Dedifferentiated amniotic fluid mesenchymal stem cell (primary cell): Measurements from ENCODE around the gene NRL.

Experiments
- DNase-seq: peaks from one replicate; pipeline ENCODE4 v3.0.0-alpha.2; 2016; ENCODE audit errors: extremely low spot score

Gene NRL

DNA sequence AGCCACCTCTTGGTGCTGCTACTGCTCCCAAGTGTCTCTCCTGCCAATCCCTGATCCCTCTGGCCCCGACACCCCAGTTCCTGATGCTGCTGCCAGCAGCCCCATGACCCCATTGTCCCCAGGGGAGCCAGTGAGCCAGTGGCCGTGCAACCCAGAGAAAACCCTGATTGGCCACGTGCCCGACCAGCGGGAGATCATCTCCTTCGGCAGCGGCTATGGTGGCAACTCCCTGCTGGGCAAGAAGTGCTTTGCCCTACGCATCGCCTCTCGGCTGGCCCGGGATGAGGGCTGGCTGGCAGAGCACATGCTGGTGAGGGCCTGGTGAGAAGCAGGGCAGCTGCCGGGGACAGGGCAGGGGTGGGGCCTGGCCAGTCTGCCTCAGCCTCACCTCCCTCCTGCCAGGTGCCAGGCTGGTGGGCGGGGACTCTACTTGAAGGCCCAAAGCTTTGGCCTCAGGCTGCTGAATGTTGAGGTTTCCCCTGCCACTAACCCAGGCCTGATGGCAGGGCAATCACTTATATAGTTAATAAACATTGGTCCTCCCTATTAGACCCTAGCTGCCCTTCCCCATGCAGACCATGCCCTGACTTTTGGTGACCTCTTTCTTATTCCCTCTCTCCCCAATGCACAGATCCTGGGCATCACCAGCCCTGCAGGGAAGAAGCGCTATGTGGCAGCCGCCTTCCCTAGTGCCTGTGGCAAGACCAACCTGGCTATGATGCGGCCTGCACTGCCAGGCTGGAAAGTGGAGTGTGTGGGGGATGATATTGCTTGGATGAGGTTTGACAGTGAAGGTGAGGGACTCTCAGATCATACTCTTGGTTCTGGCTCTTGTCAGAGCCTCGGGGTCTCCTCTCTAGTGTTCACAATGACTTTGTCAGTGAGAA, 15.6 kb downstream of the NRL start:
- no peak for DNase-seq

DNA sequence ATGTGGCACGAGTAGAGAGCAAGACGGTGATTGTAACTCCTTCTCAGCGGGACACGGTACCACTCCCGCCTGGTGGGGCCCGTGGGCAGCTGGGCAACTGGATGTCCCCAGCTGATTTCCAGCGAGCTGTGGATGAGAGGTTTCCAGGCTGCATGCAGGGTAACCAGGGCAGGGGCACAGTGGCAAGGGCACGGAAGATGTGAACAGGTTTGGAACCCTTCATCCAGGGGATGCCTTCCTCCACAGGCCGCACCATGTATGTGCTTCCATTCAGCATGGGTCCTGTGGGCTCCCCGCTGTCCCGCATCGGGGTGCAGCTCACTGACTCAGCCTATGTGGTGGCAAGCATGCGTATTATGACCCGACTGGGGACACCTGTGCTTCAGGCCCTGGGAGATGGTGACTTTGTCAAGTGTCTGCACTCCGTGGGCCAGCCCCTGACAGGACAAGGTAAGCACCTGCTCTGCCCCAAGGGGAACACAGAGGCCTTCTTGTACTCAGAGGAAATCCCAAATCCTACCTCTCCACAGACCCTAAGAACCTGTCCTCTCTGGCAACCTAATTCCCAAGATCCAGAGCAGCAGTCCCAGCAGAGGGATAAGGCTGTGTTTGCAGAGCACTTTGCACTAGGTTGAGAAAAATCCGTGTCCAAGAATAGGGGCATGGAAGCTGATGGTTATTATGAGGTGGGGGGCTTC, 16.4 kb downstream of the NRL start:
- DNase-seq: no peak

DNA sequence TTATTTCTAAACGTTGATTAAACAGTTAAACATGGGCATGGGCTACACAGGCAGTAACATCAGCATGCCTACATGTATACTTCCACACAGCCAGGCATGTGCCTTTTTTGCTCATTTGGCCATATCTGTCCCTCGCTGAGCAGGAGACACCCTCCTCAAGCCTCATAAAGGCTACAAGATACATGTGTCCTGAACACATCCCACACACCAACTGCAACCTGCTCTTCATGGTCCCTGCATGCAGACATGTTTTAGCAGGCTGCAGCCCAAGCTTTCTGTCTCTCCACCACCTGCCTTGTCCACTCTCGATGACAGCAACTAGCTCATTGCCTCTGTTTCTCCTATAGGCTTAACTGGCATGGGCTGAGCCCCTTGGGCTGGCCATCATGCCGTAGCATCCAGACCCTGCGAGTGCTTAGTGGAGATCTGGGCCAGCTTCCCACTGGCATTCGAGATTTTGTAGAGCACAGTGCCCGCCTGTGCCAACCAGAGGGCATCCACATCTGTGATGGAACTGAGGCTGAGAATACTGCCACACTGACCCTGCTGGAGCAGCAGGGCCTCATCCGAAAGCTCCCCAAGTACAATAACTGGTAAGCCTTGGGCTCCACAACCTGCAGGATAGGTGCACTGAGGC, 18.1 kb downstream of the NRL start:
- DNase-seq: no peak

DNA sequence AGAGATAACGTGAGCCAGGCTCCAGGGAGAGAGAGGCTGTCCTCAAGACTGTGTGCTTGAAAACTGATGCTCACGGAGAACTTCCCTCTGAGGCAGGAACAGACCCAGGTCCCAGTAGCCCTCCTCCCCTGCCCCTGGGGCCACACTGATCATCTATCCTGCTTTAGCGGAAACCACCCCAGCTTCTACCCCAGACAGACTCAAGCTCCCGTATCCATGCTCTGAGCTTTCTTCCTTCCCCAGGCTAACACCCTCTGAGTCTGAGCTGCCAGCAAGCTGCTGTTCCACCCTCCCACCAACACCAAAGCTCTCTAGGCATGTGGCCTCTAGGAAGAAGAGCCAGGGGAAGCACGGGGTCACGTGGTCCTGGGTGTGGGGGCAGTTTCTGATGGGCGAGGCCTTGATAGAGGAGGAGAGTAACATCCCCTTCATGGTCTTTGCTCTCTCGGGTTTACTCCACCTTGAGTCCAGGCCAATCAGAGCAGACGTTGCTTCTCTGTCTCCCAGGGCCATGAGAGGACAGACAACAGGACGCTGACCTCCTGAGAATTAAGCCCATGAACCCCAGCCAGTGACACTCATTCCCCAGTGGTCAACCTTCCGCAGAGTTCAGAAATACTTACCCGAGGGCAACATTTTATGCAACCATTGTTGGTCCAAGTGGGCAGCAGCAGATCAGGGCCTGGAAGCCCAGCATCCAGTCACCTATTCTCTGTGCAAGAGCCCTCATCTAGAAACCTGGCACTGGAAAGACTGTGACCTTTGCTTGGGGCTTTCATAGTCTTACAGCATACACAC, 19.3 kb downstream of the NRL start:
- DNase-seq: peak; percentile 40

DNA sequence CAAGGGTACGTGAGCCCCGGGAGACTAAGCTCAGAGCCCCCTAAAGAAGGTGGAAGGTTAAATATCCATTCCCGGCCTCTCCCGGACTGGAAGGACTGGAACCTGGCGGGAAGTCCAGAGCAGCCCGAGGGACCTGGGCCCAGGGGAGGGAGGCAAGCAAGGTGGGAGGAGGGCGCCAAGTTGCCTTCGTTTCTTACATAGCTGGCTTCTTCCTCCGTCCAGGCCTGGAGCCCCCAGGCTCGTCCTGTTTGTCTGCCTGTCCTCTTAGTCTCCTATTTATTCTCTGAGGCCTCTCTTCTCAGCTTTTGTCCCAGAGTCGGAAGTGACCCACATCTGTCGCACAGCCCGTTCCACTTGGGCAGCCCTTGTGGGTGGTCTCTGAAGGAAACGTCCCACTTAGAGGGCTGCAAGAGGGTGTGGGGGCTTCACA, 19.9 kb downstream of the NRL start:
- no peak for DNase-seq

DNA sequence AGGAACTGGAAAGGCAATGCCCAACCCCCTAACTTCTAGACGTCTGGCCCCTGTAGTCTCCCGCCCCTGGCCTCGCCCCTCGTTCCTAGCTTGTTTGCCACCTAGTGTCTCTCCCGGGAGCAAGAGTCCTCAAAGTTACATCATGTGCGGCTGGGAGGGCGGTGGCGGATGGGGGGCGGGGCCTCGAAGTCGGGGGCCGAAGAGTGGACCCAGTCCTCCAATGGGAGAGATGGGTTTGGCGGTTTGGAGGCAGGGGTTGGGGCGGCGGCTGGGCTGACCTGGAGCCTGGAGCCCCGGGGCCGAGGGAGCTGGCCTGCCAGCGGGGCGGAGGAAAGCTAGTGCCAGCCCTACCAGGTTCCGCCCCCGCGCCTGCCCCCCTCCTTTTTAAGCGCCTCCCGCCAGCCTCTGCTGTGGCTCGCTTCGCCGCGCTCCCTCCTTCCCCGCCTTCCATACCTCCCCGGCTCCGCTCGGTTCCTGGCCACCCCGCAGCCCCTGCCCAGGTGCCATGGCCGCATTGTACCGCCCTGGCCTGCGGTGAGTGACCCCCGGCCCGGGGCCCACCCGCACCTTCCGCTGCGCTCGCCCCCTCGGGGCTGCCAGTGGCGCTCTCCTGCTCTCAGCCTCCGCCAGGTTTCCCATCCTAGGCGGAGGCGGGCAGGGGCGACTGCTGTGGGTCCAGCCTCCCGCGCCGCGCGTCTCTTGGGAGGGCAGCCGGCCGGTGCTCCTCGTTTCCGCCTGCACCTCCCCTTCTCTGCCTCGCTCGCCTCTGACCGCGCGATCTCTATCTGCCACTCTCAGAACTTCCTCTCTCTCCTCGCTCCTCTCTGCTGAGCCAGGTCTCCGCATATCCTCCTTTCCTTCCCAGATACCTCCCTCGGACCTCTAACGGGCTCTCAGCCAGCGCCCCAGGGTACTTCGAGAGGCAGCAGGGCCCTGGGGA, 20.6 kb downstream of the NRL start, which contains the start of gene PCK2:
PCK2 (plus strand) TSS at position 411 of the 940 bp plus-strand sequence; CDS start at position 506, 95 bp downstream.
- peak; percentile 93 for DNase-seq

DNA sequence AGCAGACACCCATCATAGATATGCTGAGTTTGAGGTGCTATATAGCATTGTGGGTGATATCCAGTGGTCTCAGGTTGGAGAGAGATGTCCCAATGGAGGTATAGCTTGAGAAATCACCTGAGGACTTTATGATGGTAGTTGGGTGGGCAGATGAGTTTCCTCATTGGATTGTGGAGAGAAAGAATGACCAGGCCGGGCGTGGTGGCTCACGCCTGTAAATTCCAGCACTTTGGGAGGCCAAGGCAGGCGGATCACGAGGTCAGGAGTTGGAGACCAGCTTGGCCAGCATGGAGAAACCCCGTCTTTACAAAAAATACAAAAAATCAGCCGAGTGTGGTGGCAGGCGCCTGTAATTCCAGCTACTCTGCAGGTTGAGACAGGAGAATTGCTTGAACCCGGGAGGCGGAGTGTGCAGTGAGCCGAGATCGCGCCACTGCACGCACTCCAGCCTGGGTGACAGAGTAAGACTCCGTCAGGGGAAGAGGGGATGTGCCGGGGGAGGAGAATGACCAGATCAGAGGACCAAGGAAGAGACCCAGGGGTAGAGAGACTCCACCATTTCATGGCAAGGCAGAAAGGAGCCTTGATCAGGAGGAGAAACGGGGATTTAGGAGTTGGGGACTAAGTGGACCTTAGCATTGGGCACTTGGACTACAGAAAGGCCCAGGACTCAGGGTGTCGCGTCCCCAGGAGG, 21.4 kb downstream of the NRL start:
- DNase-seq: no peak

DNA sequence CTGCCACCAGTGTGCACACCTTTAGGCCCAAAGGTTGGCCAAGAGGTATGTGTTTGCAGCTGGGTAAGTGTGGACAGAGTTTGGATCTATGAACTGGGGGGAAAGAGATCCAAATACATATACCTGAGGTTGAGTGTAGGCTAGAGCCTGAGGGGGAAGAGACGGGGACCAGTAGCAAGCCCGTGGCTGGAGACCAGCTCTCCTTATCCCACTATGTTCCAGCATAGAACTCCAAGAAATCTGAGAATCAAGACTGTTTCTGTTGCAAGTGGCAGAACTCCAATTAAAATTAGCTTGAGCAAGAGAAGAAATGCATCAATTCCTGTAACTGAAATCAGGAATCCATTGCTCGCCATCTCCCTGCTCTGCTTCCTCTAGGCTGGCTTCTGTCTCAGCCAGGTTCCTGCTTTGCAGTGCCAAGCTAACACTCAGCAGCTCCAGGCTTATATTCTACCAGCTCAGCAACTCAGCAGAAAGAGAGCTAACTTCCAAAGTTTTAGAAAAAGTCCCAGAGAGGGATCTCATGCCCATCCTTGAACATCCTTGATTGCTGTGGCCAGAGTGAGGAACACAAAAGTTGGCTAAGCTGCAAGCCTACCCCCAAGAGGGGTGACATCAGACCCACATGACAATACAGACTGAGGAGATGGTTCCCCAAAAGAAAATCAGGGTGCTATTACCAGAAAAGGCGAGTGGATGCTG, 22.1 kb downstream of the NRL start:
- no peak for DNase-seq

DNA sequence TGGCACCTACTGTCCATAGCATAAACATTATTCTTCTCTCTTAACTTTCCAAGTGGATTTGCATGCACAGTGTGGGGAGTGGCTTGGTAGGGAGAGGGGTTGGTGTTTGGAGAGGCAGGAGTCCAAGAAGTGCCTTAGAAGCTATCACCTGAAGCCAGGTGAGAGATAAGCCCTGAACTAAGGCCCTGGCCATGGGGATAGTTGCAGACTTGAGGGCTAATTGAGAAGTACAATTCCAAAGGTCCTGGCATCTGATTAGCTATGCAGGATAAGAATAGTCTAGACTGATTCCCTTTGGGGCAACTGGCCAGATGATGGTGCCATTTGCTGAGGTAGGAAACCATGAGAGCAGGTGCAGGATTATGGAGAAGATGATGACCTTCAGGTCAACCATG, 22.6 kb downstream of the NRL start:
- DNase-seq: no peak

DNA sequence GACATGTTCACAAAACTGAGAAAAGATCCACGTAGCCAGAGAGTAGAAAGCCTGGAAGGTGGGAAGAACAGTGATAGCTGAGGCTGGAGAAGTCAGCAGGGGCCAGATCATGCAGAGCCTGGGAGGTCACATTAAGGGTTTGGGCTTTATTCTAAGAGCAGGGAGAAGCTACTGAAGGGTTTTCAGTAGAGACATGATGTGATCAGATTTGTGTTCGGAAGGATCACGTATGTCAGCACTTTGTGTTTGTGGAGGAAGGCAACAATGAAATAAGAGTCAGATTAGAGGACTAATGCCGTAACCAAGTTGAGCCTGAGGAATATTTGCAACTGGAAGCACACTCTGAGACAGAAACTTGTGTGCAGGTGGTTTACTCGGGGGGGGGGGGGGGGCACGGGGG, 24.9 kb downstream of the NRL start:
- DNase-seq: no peak

DNA sequence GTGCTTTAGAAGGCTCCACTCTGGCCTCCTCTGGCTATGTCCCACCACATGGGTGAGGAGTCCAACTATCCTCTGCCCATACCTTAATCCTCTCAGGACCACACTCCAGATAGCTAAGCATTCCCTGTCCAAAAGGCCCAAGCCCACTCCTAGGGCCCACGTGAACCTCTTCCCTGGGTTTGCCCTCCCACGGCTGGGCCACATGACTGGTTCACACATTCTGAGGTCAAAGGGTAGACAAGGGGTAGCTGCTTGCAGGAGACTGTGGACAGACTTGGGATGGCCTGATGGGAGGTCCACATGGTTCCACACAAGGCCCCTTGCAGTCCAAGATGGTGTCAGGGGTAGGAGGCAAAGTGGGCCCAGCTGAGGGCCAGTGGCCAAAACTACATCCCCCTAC, 26.7 kb downstream of the NRL start:
- no peak for DNase-seq

DNA sequence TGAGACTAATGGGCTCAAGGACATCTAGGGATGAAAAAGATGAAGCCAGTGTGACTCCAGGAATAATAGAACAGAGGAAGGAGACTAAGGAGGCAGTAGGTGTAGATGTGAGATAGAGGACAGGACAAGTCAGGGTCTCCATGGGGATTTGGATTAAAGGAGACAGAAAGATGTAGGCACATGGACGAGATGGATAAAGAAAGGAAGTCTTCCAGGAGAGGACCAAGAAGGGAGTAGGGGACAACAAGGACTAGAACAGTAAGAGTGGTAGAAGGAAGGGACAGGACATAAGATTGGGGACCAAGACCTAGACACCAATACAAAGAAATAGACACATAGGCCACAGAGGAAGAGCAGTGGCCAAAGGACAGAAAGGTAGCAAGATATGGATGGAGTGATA, 27.7 kb downstream of the NRL start:
- DNase-seq: no peak

DNA sequence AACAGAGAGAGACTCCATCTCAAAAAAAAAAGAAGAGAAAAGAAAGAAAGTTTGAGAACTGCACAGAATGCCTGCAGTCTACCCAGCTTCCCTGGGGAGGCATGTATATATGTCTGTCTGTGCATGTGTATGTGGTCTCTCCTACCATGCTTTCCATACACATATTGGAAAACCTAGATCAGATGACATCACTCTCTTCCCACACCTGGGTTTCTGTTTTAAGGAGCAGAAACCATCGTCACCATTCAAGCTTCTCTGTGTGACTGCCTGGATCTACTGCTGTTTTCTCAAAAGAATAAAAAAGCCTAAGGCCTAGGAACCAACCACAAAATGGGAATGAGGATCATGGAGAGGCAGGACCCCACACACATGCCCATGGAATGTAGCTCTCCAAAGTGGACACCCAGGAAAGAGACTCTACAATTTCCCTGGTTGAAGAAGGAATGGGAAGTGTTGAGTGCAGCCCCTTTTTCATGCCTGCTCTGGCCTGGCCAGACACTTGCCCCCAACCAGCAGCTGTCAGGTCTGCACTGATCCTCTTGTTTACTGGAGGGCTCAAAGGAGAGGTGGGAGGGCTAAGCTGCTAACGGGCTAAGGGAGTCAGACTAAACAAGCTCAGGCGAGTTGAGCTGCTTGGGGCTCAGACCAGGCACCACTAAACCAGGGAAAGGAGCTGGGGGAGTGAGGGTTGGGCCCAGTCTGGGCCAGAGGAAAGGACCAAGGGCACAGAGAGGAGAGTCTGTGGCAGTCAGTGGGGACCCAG, 28.4 kb downstream of the NRL start:
- DNase-seq: no peak

DNA sequence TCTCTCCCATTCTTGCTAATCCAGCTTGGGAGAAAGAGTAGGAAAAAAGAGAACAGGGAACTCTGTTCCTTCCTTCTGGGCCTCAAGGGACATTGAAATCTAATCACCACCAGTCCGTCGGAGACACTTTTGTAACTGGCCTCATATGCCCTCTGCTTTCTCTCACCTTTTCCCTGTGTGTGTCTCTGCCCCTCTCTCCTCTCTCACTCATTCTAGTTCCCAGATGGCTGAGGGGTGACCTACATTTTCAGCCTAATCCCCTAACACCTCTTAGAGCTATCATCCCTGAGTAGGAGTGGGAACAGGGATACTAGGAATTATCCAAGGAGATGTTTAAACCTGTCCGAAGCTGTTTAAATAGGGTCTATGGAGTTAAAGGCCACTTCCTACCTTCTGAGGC, 29.5 kb downstream of the NRL start:
- DNase-seq: no peak

DNA sequence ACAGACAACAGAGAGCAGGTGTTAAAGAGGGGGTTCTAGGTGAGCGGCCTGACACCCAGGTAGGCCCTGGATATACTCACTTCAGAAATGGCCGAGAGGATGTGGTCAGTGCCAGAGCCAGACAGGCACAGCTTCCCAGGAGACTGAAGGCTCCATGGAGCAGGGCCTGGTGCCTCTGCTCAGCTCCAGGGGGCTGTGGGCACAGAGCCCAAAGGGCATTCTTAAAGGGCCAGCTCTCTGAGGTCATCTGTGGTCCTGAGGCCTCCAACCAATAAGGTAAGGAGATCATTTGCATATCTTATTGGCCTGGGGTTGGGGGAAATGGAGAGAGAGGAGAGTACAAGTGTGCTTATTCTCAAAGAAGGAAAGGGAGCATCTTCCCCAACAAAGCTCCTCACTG, 30.3 kb downstream of the NRL start:
- no peak for DNase-seq

DNA sequence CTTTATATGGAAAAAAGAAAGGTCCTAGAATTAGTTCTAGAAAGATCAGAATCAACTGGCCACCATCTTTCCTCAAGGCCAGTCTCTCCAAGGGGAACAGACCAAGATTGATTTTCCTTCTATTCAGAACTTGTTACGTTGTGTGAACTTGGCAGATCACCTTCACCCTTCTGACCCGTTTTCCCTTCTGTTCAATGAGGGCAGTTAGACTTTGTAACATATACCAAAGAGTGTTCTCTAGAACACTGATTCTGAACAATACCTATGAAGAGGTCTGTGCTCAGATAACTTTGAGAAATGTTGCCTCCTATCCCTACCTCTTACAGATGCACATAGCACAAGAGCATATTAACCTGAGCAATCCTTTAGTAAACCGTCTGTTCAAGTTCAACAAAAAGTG, 31.3 kb downstream of the NRL start:
- DNase-seq: no peak

DNA sequence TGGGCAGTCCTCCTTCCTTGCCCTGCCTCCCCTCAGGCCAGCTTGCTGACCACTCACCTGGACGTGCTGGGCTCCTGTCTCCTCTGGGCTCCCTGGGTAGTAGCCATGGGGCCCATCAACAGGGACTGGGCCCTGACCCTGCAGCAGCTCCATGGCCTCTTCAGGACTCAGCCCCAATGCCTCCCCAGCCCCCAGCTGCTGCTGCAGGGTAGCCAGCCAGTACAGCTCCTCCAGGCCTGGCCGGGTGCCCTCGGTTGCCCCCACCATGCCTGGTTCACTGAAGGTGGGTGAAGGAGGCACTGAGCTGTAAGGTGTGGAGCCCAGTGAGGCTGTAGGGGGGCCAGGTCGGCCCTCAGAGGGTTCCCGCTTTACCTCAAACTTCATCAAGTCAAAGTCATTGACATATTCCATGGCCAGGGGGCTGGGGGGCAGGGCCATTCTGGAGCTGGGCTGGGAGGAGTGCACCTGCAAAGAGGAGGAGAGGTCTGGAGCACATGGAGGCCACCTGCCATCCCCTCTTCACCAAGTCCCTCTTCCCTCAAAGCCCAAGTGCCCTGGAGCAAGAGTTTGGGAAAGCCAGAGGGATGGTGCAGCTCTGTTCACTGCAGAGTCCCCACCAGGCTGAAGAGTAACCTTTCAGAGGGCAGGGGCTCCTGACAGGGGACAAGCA, 32.2 kb downstream of the NRL start:
- no peak for DNase-seq

DNA sequence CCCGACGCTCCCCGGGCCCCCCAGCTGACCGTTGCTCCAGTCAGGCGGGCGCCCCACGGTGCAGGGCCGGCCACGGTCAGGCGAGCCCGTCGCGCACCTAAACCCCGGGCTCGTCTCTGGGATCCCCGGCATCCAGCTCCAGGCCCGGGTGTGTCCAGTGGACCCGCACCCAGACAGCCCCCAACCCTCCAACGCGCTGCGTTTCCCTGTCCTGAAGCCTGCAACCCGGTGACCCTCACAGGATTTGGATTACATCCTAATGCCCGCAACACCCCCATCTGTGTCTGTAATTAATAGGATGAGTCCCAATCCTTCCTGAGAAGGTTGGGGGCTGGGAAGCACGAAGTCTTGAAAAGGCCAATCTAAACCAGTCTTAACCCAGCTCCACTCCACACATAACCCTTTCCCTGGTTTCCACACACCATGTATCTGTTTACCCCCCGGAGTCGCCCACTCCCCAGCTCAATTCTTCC, 33.0 kb downstream of the NRL start:
- DNase-seq: no peak
